HCT116 (cell line): ENCODE results near the gene GRK2. TPM values are rescaled to one million over a fixed set of nuclear protein-coding genes. Genes with fewer than 3 reads are reported as not detected.

Experiments
- ATAC-seq: fragments of 200-7000 bp; cut with Tn5 transposase; 2 replicates; pipeline ENCODE4 v1.9.1; 2020; ENCODE audit warnings: mild to moderate bottlenecking, moderate library complexity
- BruUV-seq: library from RNA; stranded (reverse); fragments of 400-500 nt; replicated peaks from 2 replicates; lab custom pipeline; 2021; lab: Mats Ljungman, UMichigan
- CTCF ChIA-PET: fragments of 300-600 bp; sonication (Branson Sonifier 250); formaldehyde crosslinking; loops from one replicate; lab custom pipeline; 2021; ENCODE audit warnings: antibody characterized with exemption; lab: Charles Lee
- POLR2A ChIA-PET: fragments of 300-600, 350-600 bp; sonication (Branson Sonifier 250); formaldehyde crosslinking; loops from one replicate; lab custom pipeline; 2021; ENCODE audit warnings: antibody characterized with exemption; lab: Charles Lee
- RAD21 ChIA-PET, 2 experiments: fragments of 300-600 bp; sonication (Branson Sonifier 250); formaldehyde crosslinking; loops; one replicate each; lab custom pipeline; 2023; ENCODE audit warnings: low total read pairs in 2 of 2; ENCODE audit not compliant: uncharacterized antibody in 2 of 2, unreplicated experiment in 2 of 2, low non-redundant PET in 1 of 2; lab: Charles Lee
- DNase-seq: peaks from one replicate; pipeline ENCODE4 v3.0.0-alpha.2; 2010; ENCODE audit warnings: low read depth, low spot score
- H2AFZ ChIP-seq: fragments of 200-600 bp; shearing (Covaris generic), sonication (generic); 2 replicates; pipeline ENCODE4 v1.6.1; 2017; ENCODE audit warnings: low read depth, mixed run types, mixed read lengths, antibody characterized with exemption, low read length; ENCODE audit not compliant: poor library complexity, severe bottlenecking
- H3K27ac ChIP-seq: 2 replicates; pipeline ENCODE4 v1.5.1; 2012; ENCODE audit warnings: low read depth, low read length
- H3K27me3 ChIP-seq: fragments of 200-600 bp; sonication (generic); 2 replicates; pipeline ENCODE4 v1.6.1; 2016; ENCODE audit warnings: mixed run types, low read length, mixed read lengths; ENCODE audit not compliant: insufficient read depth
- H3K36me3 ChIP-seq, 2 experiments: fragments of 200-500 bp in 1 of 2; fragments of 200-600 bp in 1 of 2; sonication (Bioruptor generic) in 1 of 2; sonication (generic) in 1 of 2; 2 replicates each; pipeline versions ENCODE4 v1.5.1 to v1.6.1; 2014 to 2016; ENCODE audit warnings: low read length in 2 of 2, inconsistent platforms in 1 of 2, mixed read lengths in 1 of 2, mixed run types in 1 of 2; ENCODE audit not compliant: insufficient read depth in 2 of 2, control insufficient read depth in 1 of 2
- H3K4me1 ChIP-seq, 2 experiments: fragments of 200-600 bp in 1 of 2; sonication (generic) in 1 of 2; 2 replicates each; pipeline versions ENCODE4 v1.5.1 to v1.6.1; 2012 to 2017; ENCODE audit warnings: low read length in 2 of 2, inconsistent platforms in 1 of 2, mild to moderate bottlenecking in 1 of 2, mixed read lengths in 1 of 2, mixed run types in 1 of 2, moderate library complexity in 1 of 2; ENCODE audit not compliant: insufficient read depth in 2 of 2, control insufficient read depth in 1 of 2
- H3K4me2 ChIP-seq: fragments of 200-600 bp; sonication (generic); 2 replicates; pipeline ENCODE4 v1.6.1; 2017; ENCODE audit warnings: mixed run types, low read length, mixed read lengths
- H3K4me3 ChIP-seq, 2 experiments: fragments of 200-600 bp in 1 of 2; sonication (generic) in 1 of 2; replicated peaks in 1 of 2; 2 replicates each; pipeline ENCODE4 v1.5.1; 2011 to 2016; ENCODE audit warnings: low read length in 2 of 2, control low read depth in 1 of 2, low read depth in 1 of 2, mild to moderate bottlenecking in 1 of 2, mixed read lengths in 1 of 2, mixed run types in 1 of 2
- H3K79me2 ChIP-seq: fragments of 200-600 bp; sonication (generic); 2 replicates; pipeline ENCODE4 v1.6.1; 2017; ENCODE audit warnings: mild to moderate bottlenecking, mixed run types, low read length, moderate library complexity, mixed read lengths; ENCODE audit not compliant: insufficient read depth
- H3K9ac ChIP-seq: fragments of 200-600 bp; sonication (generic); 2 replicates; pipeline ENCODE4 v1.6.1; 2016; ENCODE audit warnings: low read length, mixed read lengths
- H3K9me2 ChIP-seq: fragments of 200-600 bp; sonication (generic), shearing (Covaris generic); 2 replicates; pipeline ENCODE4 v1.6.1; 2017; ENCODE audit warnings: mixed run types, mild to moderate bottlenecking, moderate library complexity; ENCODE audit not compliant: insufficient read depth
- H3K9me3 ChIP-seq, 2 experiments: fragments of 200-500 bp in 1 of 2; fragments of 200-600 bp in 1 of 2; sonication (Bioruptor generic) in 1 of 2; sonication (generic) in 1 of 2; 2 replicates each; pipeline ENCODE4 v1.6.1; 2014 to 2017; ENCODE audit warnings: low read length in 2 of 2, mixed read lengths in 2 of 2, inconsistent platforms in 1 of 2, low read depth in 1 of 2, mild to moderate bottlenecking in 1 of 2, mixed run types in 1 of 2, moderate library complexity in 1 of 2; ENCODE audit not compliant: control insufficient read depth in 1 of 2, insufficient read depth in 1 of 2
- H4K20me1 ChIP-seq: fragments of 200-600 bp; sonication (generic), shearing (Covaris generic); 2 replicates; pipeline ENCODE4 v1.6.1; 2017; ENCODE audit warnings: mixed run types, mild to moderate bottlenecking, moderate library complexity; ENCODE audit not compliant: insufficient read depth
- EGR1 ChIP-seq: IDR thresholded peaks from 2 replicates; pipeline ENCODE4 v1.6.1; 2012; ENCODE audit warnings: low read depth
- ELF1 ChIP-seq: IDR thresholded peaks from 2 replicates; pipeline ENCODE4 v1.6.1; 2012; ENCODE audit warnings: low read depth, borderline replicate concordance
- EZH2 ChIP-seq: fragments of 200-600 bp; sonication (generic); IDR thresholded peaks from 2 replicates; pipeline ENCODE4 v1.6.1; 2017; ENCODE audit warnings: antibody characterized with exemption, mixed run types
- EZH2phosphoT487 ChIP-seq: fragments of 200-600 bp; IDR thresholded peaks from 2 replicates; pipeline ENCODE4 v1.6.1; 2018; ENCODE audit warnings: antibody characterized with exemption, borderline replicate concordance
- FOSL1 ChIP-seq: IDR thresholded peaks from 2 replicates; pipeline ENCODE4 v1.6.1; 2012; ENCODE audit warnings: low read depth
- JUND ChIP-seq: IDR thresholded peaks from 2 replicates; pipeline ENCODE4 v1.6.1; 2012
- POLR2AphosphoS5 ChIP-seq: IDR thresholded peaks from 2 replicates; pipeline ENCODE4 v1.6.1; 2011; ENCODE audit warnings: mild to moderate bottlenecking, low read depth, low read length, moderate library complexity
- RAD21 ChIP-seq: IDR thresholded peaks from 2 replicates; pipeline ENCODE4 v1.6.1; 2012; ENCODE audit warnings: low read depth, mild to moderate bottlenecking
- SIN3A ChIP-seq: IDR thresholded peaks from 2 replicates; pipeline ENCODE4 v1.6.1; 2012; ENCODE audit warnings: low read depth
- SP1 ChIP-seq: IDR thresholded peaks from 2 replicates; pipeline ENCODE4 v1.6.1; 2012; ENCODE audit warnings: low read depth
- YY1 ChIP-seq: IDR thresholded peaks from 2 replicates; pipeline ENCODE4 v1.6.1; 2011; ENCODE audit warnings: low read length, low read depth, moderate library complexity, mild to moderate bottlenecking; ENCODE audit not compliant: insufficient replicate concordance; ENCODE audit errors: extremely low read depth
- ZFX ChIP-seq: fragments of 450-650 bp; IDR thresholded peaks from 2 replicates; pipeline ENCODE4 v1.6.1; 2017
- intact Hi-C: fragments of 100-400 bp; cut with micrococcal nuclease; formaldehyde crosslinking; loops from 2 replicates; pipeline ENCODE4 v1.10.0; 2022
- total RNA-seq: library from RNA; stranded (reverse); gene quantifications from one replicate; pipeline ENCODE4 v1.2.1, GENCODE V29; 2021; ENCODE audit not compliant: unreplicated experiment
- TF ChIP-seq, protein P1 (sequence below), 3 experiments: fragments of 200-600 bp in 1 of 3; sonication (generic) in 1 of 3; IDR thresholded peaks in 2 of 3; conservative IDR thresholded peaks in 1 of 3; 2 replicates each; pipeline ENCODE4 v1.5.1; 2012 to 2017; ENCODE audit warnings: low read depth in 2 of 3, low read length in 2 of 3, antibody characterized with exemption in 1 of 3, borderline replicate concordance in 1 of 3, control low read depth in 1 of 3, mild to moderate bottlenecking in 1 of 3, mixed read lengths in 1 of 3, mixed run types in 1 of 3, moderate library complexity in 1 of 3; ENCODE audit not compliant: insufficient read depth in 1 of 3
- TF ChIP-seq, protein P2 (sequence below): IDR thresholded peaks from 2 replicates; pipeline ENCODE4 v1.6.1; 2012; ENCODE audit warnings: low read depth
- TF ChIP-seq, protein P3 (sequence below): IDR thresholded peaks from 2 replicates; pipeline ENCODE4 v1.6.1; 2012
- TF ChIP-seq, protein P4 (sequence below): IDR thresholded peaks from 2 replicates; pipeline ENCODE4 v1.6.1; 2011; ENCODE audit warnings: mild to moderate bottlenecking, low read length, moderate library complexity; ENCODE audit not compliant: insufficient replicate concordance; ENCODE audit errors: extremely low read depth

GRK2 gene
- total RNA-seq, 1 experiment from 2014 or later, result 83.0 TPM

DNA sequence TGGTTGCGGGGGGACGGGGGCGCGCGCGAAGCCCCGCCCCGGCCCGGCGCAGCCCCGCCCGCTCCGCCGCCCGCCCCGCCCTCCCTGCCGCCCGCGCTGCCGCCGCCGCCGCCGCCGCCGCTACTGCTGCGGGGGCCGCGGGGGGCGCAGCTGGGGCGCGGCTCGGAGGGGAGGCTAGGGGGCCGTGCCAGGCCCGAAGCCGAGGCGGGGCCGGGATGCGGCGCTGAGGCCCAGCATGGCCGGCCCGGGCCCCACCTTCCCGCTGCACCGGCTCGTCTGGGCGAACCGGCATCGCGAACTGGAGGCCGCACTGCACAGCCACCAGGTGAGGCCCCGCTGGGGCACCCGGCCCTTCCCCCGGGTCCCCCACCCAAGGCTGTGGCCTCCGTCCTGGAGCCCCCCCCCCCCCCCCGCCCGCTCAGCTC lies 23.0 kb downstream of the GRK2 start, which contains the start of gene ANKRD13D:
ANKRD13D (plus strand) TSS at position 78 of the 425 bp plus-strand sequence; CDS start at position 236, 158 bp downstream.
- RAD21 ChIA-PET, result no interaction called here
- POLR2A ChIA-PET, result interaction anchor here (0.6 to 2.1 kb wide), 2 partner anchors 14 to 27 kb away, joined by 3 to 11 read pairs; partner anchors contain the start of gene SSH3
- no TSS peak for BruUV-seq
- Histone ChIP-seq H3K4me1 (peaks cover 13 to 29% of the 10 kb centered on the region in 2 experiments), H3K9me2 (no peaks in the 10 kb centered on the region), H3K36me3 (peaks cover 9 to 38% of the 10 kb centered on the region in 2 experiments; a peak in 2 of 4 replicates), H3K4me2 (peak within 1 kb of the TSS; percentile 98), H3K27me3 (no peaks in the 10 kb centered on the region), H2AFZ (no peak within 1 kb of the TSS), H3K27ac (peak within 1 kb of the TSS; percentile 100), H4K20me1 (no peaks in the 10 kb centered on the region), H3K4me3 (peak within 1 kb of the TSS; percentile 79 to 91), H3K9me3 (no peaks in the 10 kb centered on the region), H3K9ac (peak within 1 kb of the TSS; percentile 93), H3K79me2 (peaks cover 34% of the 10 kb centered on the region; the same call in 1 of the 2 replicates)
- intact Hi-C loops, result no loop called here
- DNase-seq (no peak), ATAC-seq (peak; percentile 58)
- no peak for TF ChIP-seq EZH2phosphoT487
- no peak for TF ChIP-seq RAD21
- TF ChIP-seq EGR1, result no peak
- TF ChIP-seq ELF1, result no peak
- no peak for TF ChIP-seq YY1
- TF ChIP-seq, protein P1, sequence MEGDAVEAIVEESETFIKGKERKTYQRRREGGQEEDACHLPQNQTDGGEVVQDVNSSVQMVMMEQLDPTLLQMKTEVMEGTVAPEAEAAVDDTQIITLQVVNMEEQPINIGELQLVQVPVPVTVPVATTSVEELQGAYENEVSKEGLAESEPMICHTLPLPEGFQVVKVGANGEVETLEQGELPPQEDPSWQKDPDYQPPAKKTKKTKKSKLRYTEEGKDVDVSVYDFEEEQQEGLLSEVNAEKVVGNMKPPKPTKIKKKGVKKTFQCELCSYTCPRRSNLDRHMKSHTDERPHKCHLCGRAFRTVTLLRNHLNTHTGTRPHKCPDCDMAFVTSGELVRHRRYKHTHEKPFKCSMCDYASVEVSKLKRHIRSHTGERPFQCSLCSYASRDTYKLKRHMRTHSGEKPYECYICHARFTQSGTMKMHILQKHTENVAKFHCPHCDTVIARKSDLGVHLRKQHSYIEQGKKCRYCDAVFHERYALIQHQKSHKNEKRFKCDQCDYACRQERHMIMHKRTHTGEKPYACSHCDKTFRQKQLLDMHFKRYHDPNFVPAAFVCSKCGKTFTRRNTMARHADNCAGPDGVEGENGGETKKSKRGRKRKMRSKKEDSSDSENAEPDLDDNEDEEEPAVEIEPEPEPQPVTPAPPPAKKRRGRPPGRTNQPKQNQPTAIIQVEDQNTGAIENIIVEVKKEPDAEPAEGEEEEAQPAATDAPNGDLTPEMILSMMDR (IDR thresholded peaks at IDR 0.05 in 2 of 3, conservative IDR thresholded peaks at IDR 0.05 in 1 of 3; ENCODE audit: borderline replicate concordance in 1 of 3, insufficient read depth in 1 of 3, low read depth in 2 of 3, low read length in 2 of 3), result no peak
- TF ChIP-seq SIN3A, result no peak
- TF ChIP-seq, protein P2, sequence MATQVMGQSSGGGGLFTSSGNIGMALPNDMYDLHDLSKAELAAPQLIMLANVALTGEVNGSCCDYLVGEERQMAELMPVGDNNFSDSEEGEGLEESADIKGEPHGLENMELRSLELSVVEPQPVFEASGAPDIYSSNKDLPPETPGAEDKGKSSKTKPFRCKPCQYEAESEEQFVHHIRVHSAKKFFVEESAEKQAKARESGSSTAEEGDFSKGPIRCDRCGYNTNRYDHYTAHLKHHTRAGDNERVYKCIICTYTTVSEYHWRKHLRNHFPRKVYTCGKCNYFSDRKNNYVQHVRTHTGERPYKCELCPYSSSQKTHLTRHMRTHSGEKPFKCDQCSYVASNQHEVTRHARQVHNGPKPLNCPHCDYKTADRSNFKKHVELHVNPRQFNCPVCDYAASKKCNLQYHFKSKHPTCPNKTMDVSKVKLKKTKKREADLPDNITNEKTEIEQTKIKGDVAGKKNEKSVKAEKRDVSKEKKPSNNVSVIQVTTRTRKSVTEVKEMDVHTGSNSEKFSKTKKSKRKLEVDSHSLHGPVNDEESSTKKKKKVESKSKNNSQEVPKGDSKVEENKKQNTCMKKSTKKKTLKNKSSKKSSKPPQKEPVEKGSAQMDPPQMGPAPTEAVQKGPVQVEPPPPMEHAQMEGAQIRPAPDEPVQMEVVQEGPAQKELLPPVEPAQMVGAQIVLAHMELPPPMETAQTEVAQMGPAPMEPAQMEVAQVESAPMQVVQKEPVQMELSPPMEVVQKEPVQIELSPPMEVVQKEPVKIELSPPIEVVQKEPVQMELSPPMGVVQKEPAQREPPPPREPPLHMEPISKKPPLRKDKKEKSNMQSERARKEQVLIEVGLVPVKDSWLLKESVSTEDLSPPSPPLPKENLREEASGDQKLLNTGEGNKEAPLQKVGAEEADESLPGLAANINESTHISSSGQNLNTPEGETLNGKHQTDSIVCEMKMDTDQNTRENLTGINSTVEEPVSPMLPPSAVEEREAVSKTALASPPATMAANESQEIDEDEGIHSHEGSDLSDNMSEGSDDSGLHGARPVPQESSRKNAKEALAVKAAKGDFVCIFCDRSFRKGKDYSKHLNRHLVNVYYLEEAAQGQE, result no peak
- TF ChIP-seq, protein P3, sequence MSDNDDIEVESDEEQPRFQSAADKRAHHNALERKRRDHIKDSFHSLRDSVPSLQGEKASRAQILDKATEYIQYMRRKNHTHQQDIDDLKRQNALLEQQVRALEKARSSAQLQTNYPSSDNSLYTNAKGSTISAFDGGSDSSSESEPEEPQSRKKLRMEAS, result no peak
- no peak for TF ChIP-seq EZH2
- TF ChIP-seq SP1, result no peak
- no peak for TF ChIP-seq JUND
- no peak for TF ChIP-seq POLR2AphosphoS5
- no peak for TF ChIP-seq ZFX
- TF ChIP-seq FOSL1, result no peak
- TF ChIP-seq, protein P4, sequence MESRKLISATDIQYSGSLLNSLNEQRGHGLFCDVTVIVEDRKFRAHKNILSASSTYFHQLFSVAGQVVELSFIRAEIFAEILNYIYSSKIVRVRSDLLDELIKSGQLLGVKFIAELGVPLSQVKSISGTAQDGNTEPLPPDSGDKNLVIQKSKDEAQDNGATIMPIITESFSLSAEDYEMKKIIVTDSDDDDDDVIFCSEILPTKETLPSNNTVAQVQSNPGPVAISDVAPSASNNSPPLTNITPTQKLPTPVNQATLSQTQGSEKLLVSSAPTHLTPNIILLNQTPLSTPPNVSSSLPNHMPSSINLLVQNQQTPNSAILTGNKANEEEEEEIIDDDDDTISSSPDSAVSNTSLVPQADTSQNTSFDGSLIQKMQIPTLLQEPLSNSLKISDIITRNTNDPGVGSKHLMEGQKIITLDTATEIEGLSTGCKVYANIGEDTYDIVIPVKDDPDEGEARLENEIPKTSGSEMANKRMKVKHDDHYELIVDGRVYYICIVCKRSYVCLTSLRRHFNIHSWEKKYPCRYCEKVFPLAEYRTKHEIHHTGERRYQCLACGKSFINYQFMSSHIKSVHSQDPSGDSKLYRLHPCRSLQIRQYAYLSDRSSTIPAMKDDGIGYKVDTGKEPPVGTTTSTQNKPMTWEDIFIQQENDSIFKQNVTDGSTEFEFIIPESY, result no peak
- CTCF ChIA-PET, result interaction anchor here (1.2 to 1.6 kb wide), 3 partner anchors 14 to 62 kb away, joined by 4 to 5 read pairs (median 5); partner anchors contain the start of gene SSH3
